ENCODE data around the gene PLAA. TPM values are rescaled to one million over a fixed set of nuclear protein-coding genes. Genes with fewer than 3 reads are reported as not detected.

Gene PLAA
- total and polyA plus RNA-seq, 10 of the 15 experiments (the other 5 are each of a cell fraction or from before 2014, with no cell fraction given), result 5.6 to 42.4 (median 34.1) TPM

DNA sequence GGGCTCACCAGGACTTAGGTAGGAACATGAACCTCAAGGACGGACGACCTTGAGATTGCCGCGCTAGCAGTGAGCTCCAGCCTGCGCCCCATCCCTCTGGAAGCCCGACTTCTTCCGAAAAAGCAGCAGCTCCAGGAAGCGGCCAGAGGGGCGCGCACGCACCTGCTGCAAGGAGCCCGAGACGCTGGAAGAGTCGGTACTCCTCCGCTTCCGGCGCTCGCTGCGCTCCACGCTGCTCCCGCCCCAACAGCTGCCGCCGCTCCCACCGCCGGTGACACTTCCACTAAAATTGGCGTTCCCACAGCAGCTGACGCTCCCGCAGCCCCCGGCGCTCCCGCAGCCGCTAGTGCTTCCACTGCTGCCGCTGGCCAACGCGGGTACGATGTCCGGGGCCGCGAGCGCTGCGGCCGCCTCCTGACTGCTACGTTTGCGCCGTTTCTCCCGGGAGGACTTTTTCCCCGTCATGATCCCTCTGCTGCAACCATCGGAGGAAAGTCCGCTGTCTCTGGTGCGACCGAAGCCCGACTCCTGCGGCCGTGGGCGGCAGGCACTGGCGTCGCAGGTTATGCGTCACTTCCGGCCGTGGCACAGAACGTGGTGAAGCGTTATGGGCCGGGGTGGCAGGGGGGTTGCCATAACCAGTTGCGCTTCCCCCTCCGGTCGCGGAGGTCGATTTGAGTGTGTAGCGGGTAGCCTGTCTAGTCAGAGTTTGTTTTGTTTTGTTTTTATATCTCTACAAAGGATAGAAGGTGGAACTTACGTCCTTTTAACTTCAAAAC, 54.6 kb downstream of the PLAA start, which contains the start of gene CAAP1 (continued):
- TF ChIP-seq, protein P1, sequence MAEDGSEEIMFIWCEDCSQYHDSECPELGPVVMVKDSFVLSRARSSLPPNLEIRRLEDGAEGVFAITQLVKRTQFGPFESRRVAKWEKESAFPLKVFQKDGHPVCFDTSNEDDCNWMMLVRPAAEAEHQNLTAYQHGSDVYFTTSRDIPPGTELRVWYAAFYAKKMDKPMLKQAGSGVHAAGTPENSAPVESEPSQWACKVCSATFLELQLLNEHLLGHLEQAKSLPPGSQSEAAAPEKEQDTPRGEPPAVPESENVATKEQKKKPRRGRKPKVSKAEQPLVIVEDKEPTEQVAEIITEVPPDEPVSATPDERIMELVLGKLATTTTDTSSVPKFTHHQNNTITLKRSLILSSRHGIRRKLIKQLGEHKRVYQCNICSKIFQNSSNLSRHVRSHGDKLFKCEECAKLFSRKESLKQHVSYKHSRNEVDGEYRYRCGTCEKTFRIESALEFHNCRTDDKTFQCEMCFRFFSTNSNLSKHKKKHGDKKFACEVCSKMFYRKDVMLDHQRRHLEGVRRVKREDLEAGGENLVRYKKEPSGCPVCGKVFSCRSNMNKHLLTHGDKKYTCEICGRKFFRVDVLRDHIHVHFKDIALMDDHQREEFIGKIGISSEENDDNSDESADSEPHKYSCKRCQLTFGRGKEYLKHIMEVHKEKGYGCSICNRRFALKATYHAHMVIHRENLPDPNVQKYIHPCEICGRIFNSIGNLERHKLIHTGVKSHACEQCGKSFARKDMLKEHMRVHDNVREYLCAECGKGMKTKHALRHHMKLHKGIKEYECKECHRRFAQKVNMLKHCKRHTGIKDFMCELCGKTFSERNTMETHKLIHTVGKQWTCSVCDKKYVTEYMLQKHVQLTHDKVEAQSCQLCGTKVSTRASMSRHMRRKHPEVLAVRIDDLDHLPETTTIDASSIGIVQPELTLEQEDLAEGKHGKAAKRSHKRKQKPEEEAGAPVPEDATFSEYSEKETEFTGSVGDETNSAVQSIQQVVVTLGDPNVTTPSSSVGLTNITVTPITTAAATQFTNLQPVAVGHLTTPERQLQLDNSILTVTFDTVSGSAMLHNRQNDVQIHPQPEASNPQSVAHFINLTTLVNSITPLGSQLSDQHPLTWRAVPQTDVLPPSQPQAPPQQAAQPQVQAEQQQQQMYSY (CRISPR knock-in tag; IDR thresholded peaks at IDR 0.05), result no peak
- TF ChIP-seq BCL11A (IDR thresholded peaks at IDR 0.05; ENCODE audit: low read depth, low read length) (no peak), BRCA1 (IDR thresholded peaks at IDR 0.05; ENCODE audit: low read depth, low read length) (no peak), TCF7 (IDR thresholded peaks at IDR 0.05; ENCODE audit: borderline replicate concordance) (no peak), YY1 (IDR thresholded peaks at IDR 0.05; ENCODE audit: low read depth, low read length) (peak; percentile 88), SMAD5 (IDR thresholded peaks at IDR 0.05; ENCODE audit: low read depth) (peak; percentile 95), ETV6 (conservative IDR thresholded peaks at IDR 0.05 in 1 of 2, IDR thresholded peaks at IDR 0.05 in 1 of 2; ENCODE audit: borderline replicate concordance in 1 of 2, low read depth in 1 of 2) (no peak), MXI1 (IDR thresholded peaks at IDR 0.05; ENCODE audit: low read depth, low read length) (peak; percentile 71), SPI1 (IDR thresholded peaks at IDR 0.05; ENCODE audit: borderline replicate concordance, insufficient read depth, low read depth, low read length) (peak; percentile 66; the same call in 1 of the 2 replicates), SREBF1 (IDR thresholded peaks at IDR 0.05; ENCODE audit: low read length) (no peak), BMI1 (IDR thresholded peaks at IDR 0.05; ENCODE audit: borderline replicate concordance) (no peak), RFX5 (IDR thresholded peaks at IDR 0.05; ENCODE audit: low read depth, low read length) (peak; percentile 27; the same call in 1 of the 2 replicates), NFXL1 (IDR thresholded peaks at IDR 0.05; ENCODE audit: borderline replicate concordance) (no peak), EED (IDR thresholded peaks at IDR 0.05; ENCODE audit: low read depth) (peak; percentile 76; the same call in 1 of the 2 replicates), SMC3 (IDR thresholded peaks at IDR 0.05; ENCODE audit: borderline replicate concordance, low read length) (peak; percentile 16; the same call in 1 of the 2 replicates), CHD4 (IDR thresholded peaks at IDR 0.05) (no peak), HDAC6 (IDR thresholded peaks at IDR 0.05; ENCODE audit: unreplicated experiment) (peak; percentile 33)
- TF ChIP-seq, protein P2, sequence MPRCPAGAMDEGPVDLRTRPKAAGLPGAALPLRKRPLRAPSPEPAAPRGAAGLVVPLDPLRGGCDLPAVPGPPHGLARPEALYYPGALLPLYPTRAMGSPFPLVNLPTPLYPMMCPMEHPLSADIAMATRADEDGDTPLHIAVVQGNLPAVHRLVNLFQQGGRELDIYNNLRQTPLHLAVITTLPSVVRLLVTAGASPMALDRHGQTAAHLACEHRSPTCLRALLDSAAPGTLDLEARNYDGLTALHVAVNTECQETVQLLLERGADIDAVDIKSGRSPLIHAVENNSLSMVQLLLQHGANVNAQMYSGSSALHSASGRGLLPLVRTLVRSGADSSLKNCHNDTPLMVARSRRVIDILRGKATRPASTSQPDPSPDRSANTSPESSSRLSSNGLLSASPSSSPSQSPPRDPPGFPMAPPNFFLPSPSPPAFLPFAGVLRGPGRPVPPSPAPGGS (IDR thresholded peaks at IDR 0.05; ENCODE audit: borderline replicate concordance, insufficient read depth, low read depth, low read length, poor library complexity, severe bottlenecking), result peak; percentile 76
- TF ChIP-seq, protein P3, sequence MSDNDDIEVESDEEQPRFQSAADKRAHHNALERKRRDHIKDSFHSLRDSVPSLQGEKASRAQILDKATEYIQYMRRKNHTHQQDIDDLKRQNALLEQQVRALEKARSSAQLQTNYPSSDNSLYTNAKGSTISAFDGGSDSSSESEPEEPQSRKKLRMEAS (IDR thresholded peaks at IDR 0.05; ENCODE audit: low read depth, low read length), result peak; percentile 81
- TF ChIP-seq, protein P4, sequence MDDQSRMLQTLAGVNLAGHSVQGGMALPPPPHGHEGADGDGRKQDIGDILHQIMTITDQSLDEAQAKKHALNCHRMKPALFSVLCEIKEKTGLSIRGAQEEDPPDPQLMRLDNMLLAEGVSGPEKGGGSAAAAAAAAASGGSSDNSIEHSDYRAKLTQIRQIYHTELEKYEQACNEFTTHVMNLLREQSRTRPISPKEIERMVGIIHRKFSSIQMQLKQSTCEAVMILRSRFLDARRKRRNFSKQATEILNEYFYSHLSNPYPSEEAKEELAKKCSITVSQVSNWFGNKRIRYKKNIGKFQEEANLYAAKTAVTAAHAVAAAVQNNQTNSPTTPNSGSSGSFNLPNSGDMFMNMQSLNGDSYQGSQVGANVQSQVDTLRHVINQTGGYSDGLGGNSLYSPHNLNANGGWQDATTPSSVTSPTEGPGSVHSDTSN (IDR thresholded peaks at IDR 0.05; ENCODE audit: insufficient replicate concordance, low read depth, low read length), result no peak
- TF ChIP-seq, protein P5, sequence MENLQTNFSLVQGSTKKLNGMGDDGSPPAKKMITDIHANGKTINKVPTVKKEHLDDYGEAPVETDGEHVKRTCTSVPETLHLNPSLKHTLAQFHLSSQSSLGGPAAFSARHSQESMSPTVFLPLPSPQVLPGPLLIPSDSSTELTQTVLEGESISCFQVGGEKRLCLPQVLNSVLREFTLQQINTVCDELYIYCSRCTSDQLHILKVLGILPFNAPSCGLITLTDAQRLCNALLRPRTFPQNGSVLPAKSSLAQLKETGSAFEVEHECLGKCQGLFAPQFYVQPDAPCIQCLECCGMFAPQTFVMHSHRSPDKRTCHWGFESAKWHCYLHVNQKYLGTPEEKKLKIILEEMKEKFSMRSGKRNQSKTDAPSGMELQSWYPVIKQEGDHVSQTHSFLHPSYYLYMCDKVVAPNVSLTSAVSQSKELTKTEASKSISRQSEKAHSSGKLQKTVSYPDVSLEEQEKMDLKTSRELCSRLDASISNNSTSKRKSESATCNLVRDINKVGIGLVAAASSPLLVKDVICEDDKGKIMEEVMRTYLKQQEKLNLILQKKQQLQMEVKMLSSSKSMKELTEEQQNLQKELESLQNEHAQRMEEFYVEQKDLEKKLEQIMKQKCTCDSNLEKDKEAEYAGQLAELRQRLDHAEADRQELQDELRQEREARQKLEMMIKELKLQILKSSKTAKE (IDR thresholded peaks at IDR 0.05; ENCODE audit: low read depth, poor library complexity, severe bottlenecking), result peak; percentile 74
